Measurements from ENCODE around the gene ZNF219. TPM values are rescaled to one million over a fixed set of nuclear protein-coding genes. Genes with fewer than 3 reads are reported as not detected.

The ZNF219 gene
- total and polyA plus RNA-seq, 10 of the 15 experiments (the other 5 are each of a cell fraction or from before 2014, with no cell fraction given), result 0.16 to 6.4 (median 1.9) TPM

DNA sequence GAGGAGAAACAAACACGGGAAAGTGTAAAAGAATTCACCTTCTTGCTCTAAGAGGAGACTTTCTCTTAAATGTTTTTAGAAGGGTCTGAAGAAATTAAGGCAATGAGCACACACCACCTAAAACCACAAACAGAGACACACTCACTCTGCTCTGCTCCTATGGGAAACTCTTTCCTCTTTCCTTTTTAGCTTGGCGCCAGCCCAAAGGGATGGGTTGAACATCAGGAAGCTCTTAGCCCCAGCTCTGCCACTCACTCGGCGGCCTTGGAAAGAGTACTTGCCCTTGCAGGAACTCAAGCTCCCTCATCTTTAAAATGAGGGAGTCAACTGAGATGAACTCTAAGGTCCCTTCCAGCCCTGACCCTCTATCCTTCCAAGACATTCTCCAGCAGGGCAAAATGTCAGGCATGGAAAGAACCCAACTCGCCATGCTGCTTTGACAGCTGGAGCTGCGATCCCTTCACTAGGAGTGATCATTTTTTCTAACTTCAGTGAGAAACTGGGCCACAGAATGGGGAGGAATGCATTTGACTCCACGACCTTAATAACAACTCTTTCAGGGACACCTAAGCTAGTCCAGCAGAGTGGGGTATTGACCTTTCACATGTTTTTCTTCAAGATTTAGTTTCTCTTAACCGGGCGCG lies 41.8 kb downstream of the ZNF219 start (continued):
- TF ChIP-seq RELB (IDR thresholded peaks at IDR 0.05; ENCODE audit: low read depth) (no peak), KLF5 (IDR thresholded peaks at IDR 0.05; ENCODE audit: partially characterized antibody) (no peak), CHD2 (IDR thresholded peaks at IDR 0.05; ENCODE audit: borderline replicate concordance, low read depth, low read length) (no peak), FOXM1 (IDR thresholded peaks at IDR 0.05; ENCODE audit: low read depth, low read length) (no peak)

DNA sequence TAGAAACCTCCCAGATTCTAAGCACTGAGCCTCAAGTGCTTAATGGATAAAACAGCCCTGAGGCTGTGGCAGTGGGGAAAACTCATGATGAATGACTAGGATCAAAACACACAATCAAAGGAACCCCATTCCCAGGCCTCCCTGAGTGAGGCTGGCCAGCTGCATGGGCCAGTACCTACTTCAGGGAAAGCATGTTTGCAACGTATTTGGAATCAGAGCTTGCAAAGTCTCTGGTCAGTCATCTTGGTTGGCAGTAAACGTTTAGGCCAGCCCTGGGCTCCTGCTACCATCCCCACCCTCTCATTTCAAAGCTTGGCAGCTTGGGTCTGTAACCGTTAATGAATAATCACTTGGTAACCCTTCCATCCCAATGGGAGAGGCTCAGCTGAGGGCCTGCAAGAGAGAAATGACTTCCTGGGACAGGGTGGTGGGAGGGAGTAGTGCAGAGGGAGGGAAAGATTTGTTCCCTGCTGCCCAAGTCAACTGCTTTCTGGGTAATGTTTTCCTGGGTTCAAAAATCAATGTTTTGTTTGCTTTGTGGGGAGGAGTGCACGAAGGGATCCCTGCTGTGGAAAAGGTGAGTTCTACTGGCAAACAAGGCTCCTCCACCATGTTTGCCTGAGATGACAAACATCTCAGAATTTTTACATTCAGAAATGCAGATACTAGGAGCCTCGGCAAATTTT lies 42.9 kb downstream of the ZNF219 start:
- DNase-seq (ENCODE audit: low read depth, low spot score) (no peak), ATAC-seq (no peak), FAIRE-seq (no peak)
- BruUV-seq (replicated peaks), result no TSS peak
- no peaks in the 10 kb centered on the region for H3K9me3 ChIP-seq (replicated peaks; ENCODE audit: control insufficient read depth, insufficient read depth, low read length)
- no peak for TF ChIP-seq PAX8 (IDR thresholded peaks at IDR 0.05)
- no peak for TF ChIP-seq NBN (IDR thresholded peaks at IDR 0.05)
- TF ChIP-seq SPI1 (IDR thresholded peaks at IDR 0.05; ENCODE audit: borderline replicate concordance, insufficient read depth, low read depth, low read length), result no peak
- intact Hi-C loops (cut with micrococcal nuclease; ENCODE audit: unreplicated experiment), result no loop called here
- H3K4me1 ChIP-seq (ENCODE audit: control insufficient read depth, insufficient read depth, low read length), result no peaks in the 10 kb centered on the region
- H3K79me2 ChIP-seq (ENCODE audit: control insufficient read depth, insufficient read depth, low read length), result no peaks in the 10 kb centered on the region
- H3K4me3 ChIP-seq, result no peak overlapping the region
- ChIA-PET SMC1A (ENCODE audit: uncharacterized antibody, unreplicated experiment) (no interaction called here), POLR2A (no interaction called here), RAD21 (ENCODE audit: unreplicated experiment) (no interaction called here), CTCF (no interaction called here)
- H3K27ac ChIP-seq (ENCODE audit: control insufficient read depth, insufficient read depth), result no peak overlapping the region
- no peak overlapping the region for H3K9ac ChIP-seq (ENCODE audit: control insufficient read depth, insufficient read depth, low read length)
- no peak overlapping the region for H3K4me2 ChIP-seq (ENCODE audit: control insufficient read depth, insufficient read depth)
- H3K36me3 ChIP-seq (ENCODE audit: control insufficient read depth in 2 of 2, insufficient read depth in 2 of 2, low read length in 1 of 2), result no peaks in the 10 kb centered on the region
- H3K27me3 ChIP-seq (replicated peaks in 1 of 2; ENCODE audit: control insufficient read depth in 2 of 2, insufficient read depth in 2 of 2, low read length in 1 of 2), result no peaks in the 10 kb centered on the region
- 26% methylated on average over 5 of the region's 5 CpGs for WGBS (ENCODE audit: insufficient coverage, insufficient replicate concordance, low lambda C conversion rate, missing lambda C conversion rate)
- in situ Hi-C loops (cut with MboI), result no loop called here
- no peaks in the 10 kb centered on the region for H4K20me1 ChIP-seq (ENCODE audit: control insufficient read depth, insufficient read depth)
- no peak overlapping the region for H2AFZ ChIP-seq (ENCODE audit: control insufficient read depth, low read depth, low read length)
